H1 (cell line): Measurements from ENCODE around the gene ADAM12.

Experiments used
- CREB1 ChIP-seq: IDR thresholded peaks from 2 replicates; pipeline ENCODE4 v1.6.1; 2012; ENCODE audit warnings: inconsistent platforms
- CTCF ChIP-seq, 3 experiments: IDR thresholded peaks; 1 replicate in 2 of 3; 2 replicates in 1 of 3; pipeline versions ENCODE4 v1.5.1 to v1.6.1; 2011; ENCODE audit warnings: low read length in 3 of 3, mild to moderate bottlenecking in 3 of 3, inconsistent platforms in 2 of 3, low read depth in 1 of 3, moderate library complexity in 1 of 3; ENCODE audit not compliant: insufficient read depth in 1 of 3; ENCODE audit errors: control extremely low read depth in 1 of 3
- EP300 ChIP-seq, 2 experiments: IDR thresholded peaks; 1 replicate in 1 of 2; 2 replicates in 1 of 2; pipeline ENCODE4 v1.6.1; 2011 to 2012; ENCODE audit warnings: low read depth in 2 of 2, low read length in 2 of 2, mild to moderate bottlenecking in 2 of 2, borderline replicate concordance in 1 of 2, inconsistent platforms in 1 of 2, moderate library complexity in 1 of 2
- EZH2 ChIP-seq: fragments of 200-600 bp; sonication (generic); IDR thresholded peaks from 2 replicates; pipeline ENCODE4 v1.7.1; 2012; ENCODE audit warnings: low read depth, mild to moderate bottlenecking, moderate library complexity, low read length, inconsistent platforms; ENCODE audit not compliant: severe bottlenecking
- HDAC2 ChIP-seq, 2 experiments: fragments of 300-600 bp in 1 of 2; sonication (generic) in 1 of 2; IDR thresholded peaks; 2 replicates each; pipeline ENCODE4 v1.6.1; 2011 to 2012; ENCODE audit warnings: low read depth in 2 of 2, low read length in 2 of 2, mild to moderate bottlenecking in 2 of 2, moderate library complexity in 2 of 2, borderline replicate concordance in 1 of 2, inconsistent platforms in 1 of 2
- JUN ChIP-seq: IDR thresholded peaks from 2 replicates; pipeline ENCODE4 v1.6.1; 2011; ENCODE audit warnings: low read depth, mild to moderate bottlenecking, improper control_type of control experiment, low read length
- SIX5 ChIP-seq: IDR thresholded peaks from 2 replicates; pipeline ENCODE4 v1.6.1; 2011; ENCODE audit warnings: mild to moderate bottlenecking, low read depth, low read length
- SRF ChIP-seq: IDR thresholded peaks from 2 replicates; pipeline ENCODE4 v1.6.1; 2011; ENCODE audit warnings: mild to moderate bottlenecking, low read depth, low read length, moderate library complexity
- TAF7 ChIP-seq: optimal IDR thresholded peaks from 2 replicates; pipeline ENCODE3; 2011; ENCODE audit warnings: low read depth, mild to moderate bottlenecking, inconsistent platforms, low read length, moderate library complexity, borderline replicate concordance
- TCF12 ChIP-seq: IDR thresholded peaks from 2 replicates; pipeline ENCODE4 v1.6.1; 2011; ENCODE audit warnings: low read depth, mild to moderate bottlenecking, low read length
- YY1 ChIP-seq: IDR thresholded peaks from 2 replicates; pipeline ENCODE4 v1.6.1; 2011; ENCODE audit warnings: low read depth, mild to moderate bottlenecking, low read length

DNA sequence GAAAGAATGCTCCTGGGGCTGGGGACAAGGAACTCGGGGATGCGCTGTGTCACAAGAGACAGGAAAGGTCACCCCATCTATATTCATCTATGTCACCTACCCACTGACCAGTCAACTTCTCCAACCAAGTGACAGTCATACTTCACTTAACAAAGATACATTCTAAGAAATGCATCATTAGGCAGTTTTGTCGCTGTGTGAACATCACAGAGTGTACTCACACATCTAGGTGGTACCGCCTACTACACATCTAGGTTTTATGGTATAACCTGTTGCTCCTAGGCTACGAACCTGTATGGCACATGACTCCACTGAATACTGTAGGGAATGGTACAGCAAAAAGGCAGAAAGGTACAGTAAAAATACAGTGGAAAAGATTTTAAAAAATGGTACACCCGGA, 3.8 kb upstream of the ADAM12 start:
- TF ChIP-seq TAF7 (no peak), EZH2 (no peak), CTCF (IDR thresholded peaks at IDR 0.05; ENCODE audit: control extremely low read depth in 1 of 3, insufficient read depth in 1 of 3, low read depth in 1 of 3, low read length in 3 of 3) (no peak), CREB1 (no peak), HDAC2 (IDR thresholded peaks at IDR 0.05; ENCODE audit: borderline replicate concordance in 1 of 2, low read depth in 2 of 2, low read length in 2 of 2) (no peak), SRF (no peak), SIX5 (no peak), YY1 (no peak), TCF12 (no peak), EP300 (IDR thresholded peaks at IDR 0.05; ENCODE audit: borderline replicate concordance in 1 of 2, low read depth in 2 of 2, low read length in 2 of 2) (no peak), JUN (no peak)
